Measurements from ENCODE around the gene GCNT3. TPM values are rescaled to one million over a fixed set of nuclear protein-coding genes. Genes with fewer than 3 reads are reported as not detected.
A peak's percentile ranks its signal among the peaks of the same experiment; 100 is the strongest.
"Not testable (repeated sequence)": the region's sequence is repeated elsewhere in the genome, so short reads cannot be mapped to it uniquely, and the experiment has no call there.

GCNT3 gene
- polyA plus RNA-seq, 1 experiment = 0.29 TPM

DNA sequence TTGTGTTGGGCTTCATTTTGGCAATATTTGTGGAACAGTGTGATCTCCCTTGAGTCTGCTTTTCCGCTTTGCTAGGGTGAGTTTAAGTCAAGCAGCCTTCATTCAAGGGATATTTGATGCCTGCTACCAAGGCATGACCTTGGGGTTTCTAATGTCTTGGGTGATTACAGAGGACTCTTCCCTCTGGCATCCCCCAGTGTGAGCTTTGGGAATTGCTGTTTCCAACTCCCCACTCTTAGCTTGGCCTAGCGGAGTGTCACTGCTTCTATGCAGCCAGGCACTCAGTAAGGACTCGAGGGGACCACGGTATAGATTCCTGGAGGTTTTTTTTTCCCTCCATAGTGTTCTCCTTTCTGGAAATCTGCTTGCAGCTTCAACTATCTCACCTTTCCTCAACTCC lies 21.1 kb downstream of the GCNT3 start:
- TF ChIP-seq, protein P1, sequence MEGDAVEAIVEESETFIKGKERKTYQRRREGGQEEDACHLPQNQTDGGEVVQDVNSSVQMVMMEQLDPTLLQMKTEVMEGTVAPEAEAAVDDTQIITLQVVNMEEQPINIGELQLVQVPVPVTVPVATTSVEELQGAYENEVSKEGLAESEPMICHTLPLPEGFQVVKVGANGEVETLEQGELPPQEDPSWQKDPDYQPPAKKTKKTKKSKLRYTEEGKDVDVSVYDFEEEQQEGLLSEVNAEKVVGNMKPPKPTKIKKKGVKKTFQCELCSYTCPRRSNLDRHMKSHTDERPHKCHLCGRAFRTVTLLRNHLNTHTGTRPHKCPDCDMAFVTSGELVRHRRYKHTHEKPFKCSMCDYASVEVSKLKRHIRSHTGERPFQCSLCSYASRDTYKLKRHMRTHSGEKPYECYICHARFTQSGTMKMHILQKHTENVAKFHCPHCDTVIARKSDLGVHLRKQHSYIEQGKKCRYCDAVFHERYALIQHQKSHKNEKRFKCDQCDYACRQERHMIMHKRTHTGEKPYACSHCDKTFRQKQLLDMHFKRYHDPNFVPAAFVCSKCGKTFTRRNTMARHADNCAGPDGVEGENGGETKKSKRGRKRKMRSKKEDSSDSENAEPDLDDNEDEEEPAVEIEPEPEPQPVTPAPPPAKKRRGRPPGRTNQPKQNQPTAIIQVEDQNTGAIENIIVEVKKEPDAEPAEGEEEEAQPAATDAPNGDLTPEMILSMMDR (IDR thresholded peaks at IDR 0.05; ENCODE audit: low read depth, low read length) = peak; percentile 50
- ChIA-PET CTCF (interaction anchor here (0.5 to 4.6 kb wide), 5 partner anchors 12 to 204 kb away, joined by 3 to 25 read pairs (median 3); no protein-coding TSS in a partner anchor), POLR2A (interaction anchor here (0.7 kb wide), 1 partner anchor 653 kb away, joined by 3 read pairs; no protein-coding TSS in a partner anchor)
- Histone ChIP-seq H3K9me3 (ENCODE audit: control insufficient read depth, insufficient read depth, low read length) (no peaks in the 10 kb centered on the region), H3K27me3 (ENCODE audit: control insufficient read depth, insufficient read depth, low read length) (no peaks in the 10 kb centered on the region), H3K27ac (ENCODE audit: low read depth, low read length) (no peak overlapping the region), H3K4me3 (ENCODE audit: low read depth, low read length) (no peak overlapping the region)
- DNase-seq (ENCODE audit: low read depth, low spot score) = no peak

- no peaks in the 10 kb centered on the region for H3K9me3 ChIP-seq (ENCODE audit: control insufficient read depth, insufficient read depth, low read length)
- H3K27me3 ChIP-seq (ENCODE audit: control insufficient read depth, insufficient read depth, low read length) = no peaks in the 10 kb centered on the region
- ChIA-PET POLR2A (no interaction called here), CTCF (interaction anchor here (0.7 kb wide), 1 partner anchor 107 kb away, joined by 5 read pairs; no protein-coding TSS in a partner anchor)
- no peak overlapping the region for H3K27ac ChIP-seq (ENCODE audit: low read depth, low read length)
- no peak overlapping the region for H3K4me3 ChIP-seq (ENCODE audit: low read depth, low read length)
- DNase-seq (ENCODE audit: low read depth, low spot score) = no peak
- TF ChIP-seq, protein P1 (IDR thresholded peaks at IDR 0.05; ENCODE audit: low read depth, low read length) = no peak
Observed at GRCh38 chr15:59636184-59636583, 24.6 kb downstream of the GCNT3 start.

DNA sequence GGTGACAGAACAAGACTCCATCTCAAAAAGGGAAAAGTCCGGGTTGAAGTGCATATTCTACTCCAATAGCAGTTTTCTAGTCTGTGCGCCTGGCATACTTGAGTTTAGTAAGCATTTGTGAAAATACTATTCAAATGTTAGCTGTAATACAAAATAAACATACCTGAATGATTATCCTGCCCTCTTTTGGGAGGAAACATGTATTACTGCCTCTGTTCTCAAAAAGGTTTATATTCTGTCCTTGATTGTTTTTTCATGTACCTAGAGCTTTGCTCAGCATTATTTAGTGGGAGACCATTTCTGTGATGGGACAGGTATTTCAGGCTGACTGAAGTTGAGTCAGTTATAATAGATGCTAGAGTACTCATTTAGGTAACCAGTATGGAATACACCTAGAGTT lies 25.9 kb downstream of the GCNT3 start:
- H3K27ac ChIP-seq (ENCODE audit: low read depth, low read length); H3K4me3 ChIP-seq (ENCODE audit: low read depth, low read length); H3K9me3 ChIP-seq (ENCODE audit: control insufficient read depth, insufficient read depth, low read length); DNase-seq (ENCODE audit: low read depth, low spot score); POLR2A ChIA-PET; H3K27me3 ChIP-seq (ENCODE audit: control insufficient read depth, insufficient read depth, low read length): not testable (repeated sequence)
- CTCF ChIA-PET = interaction anchor here (0.8 kb wide), 1 partner anchor 109 kb away, joined by 3 read pairs; no protein-coding TSS in a partner anchor

DNA sequence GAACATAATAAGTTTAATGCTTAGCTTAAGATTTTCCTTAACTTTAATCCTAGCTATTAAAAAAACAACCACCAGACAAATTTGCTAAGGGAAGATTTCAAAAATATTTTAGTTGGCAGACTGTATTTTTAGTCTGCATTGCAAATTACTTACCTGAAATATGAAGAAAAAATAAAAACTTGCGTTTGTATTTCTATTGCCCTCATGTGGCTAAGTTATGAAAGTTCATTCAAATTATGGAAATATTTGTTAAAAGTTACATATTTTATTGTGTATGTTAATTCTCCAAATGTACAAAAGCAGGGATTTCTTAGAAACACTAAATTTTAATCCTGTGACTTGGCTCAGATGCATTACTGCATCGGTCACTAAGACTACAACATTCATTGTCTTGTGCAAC lies 30.8 kb downstream of the GCNT3 start:
- no peak overlapping the region for H3K4me3 ChIP-seq (ENCODE audit: low read depth, low read length)
- ChIA-PET CTCF (interaction anchor here (0.9 to 4.8 kb wide), 5 partner anchors 9 to 113 kb away, joined by 4 to 26 read pairs (median 6); no protein-coding TSS in a partner anchor), POLR2A (no interaction called here)
- H3K9me3 ChIP-seq (ENCODE audit: control insufficient read depth, insufficient read depth, low read length) = no peaks in the 10 kb centered on the region
- DNase-seq (ENCODE audit: low read depth, low spot score) = no peak
- no peak overlapping the region for H3K27ac ChIP-seq (ENCODE audit: low read depth, low read length)
- TF ChIP-seq, protein P1 (IDR thresholded peaks at IDR 0.05; ENCODE audit: low read depth, low read length) = no peak
- no peaks in the 10 kb centered on the region for H3K27me3 ChIP-seq (ENCODE audit: control insufficient read depth, insufficient read depth, low read length)

GRCh38 chr15:59644756-59645155 lies 33.2 kb downstream of the GCNT3 start:
- DNase-seq (ENCODE audit: low read depth, low spot score) = no peak
- ChIA-PET CTCF (interaction anchor here (1.0 to 2.6 kb wide), 3 partner anchors 12 to 116 kb away, joined by 3 to 13 read pairs (median 8); no protein-coding TSS in a partner anchor), POLR2A (interaction anchor here (0.6 kb wide), 1 partner anchor 13 kb away, joined by 3 read pairs; the partner anchor contains the start of gene GTF2A2)
- TF ChIP-seq, protein P1 (IDR thresholded peaks at IDR 0.05; ENCODE audit: low read depth, low read length) = no peak
- Histone ChIP-seq H3K4me3 (ENCODE audit: low read depth, low read length) (no peak overlapping the region), H3K27me3 (ENCODE audit: control insufficient read depth, insufficient read depth, low read length) (no peaks in the 10 kb centered on the region), H3K27ac (ENCODE audit: low read depth, low read length) (no peak overlapping the region), H3K9me3 (ENCODE audit: control insufficient read depth, insufficient read depth, low read length) (no peaks in the 10 kb centered on the region)

DNA sequence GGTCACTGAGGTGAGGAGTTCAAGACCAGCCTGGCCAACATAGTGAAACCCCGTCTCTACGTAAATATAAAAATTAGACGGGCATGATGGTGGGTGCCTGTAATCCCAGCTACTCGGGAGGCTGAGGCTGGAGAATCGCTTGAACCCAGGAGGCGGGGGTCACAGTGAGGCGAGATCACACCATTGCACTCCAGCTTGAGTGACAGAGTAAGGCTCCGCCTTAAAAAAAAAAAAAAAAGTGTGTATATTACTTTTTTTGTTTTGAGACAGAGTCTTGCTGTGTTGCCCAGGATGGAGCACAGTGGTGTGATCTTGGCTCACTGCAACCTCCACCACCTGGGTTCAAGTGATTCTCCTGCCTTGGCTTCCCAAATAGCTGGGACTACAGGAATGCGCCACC lies 34.2 kb downstream of the GCNT3 start:
- POLR2A ChIA-PET = interaction anchor here (1.3 kb wide), 1 partner anchor 12 kb away, joined by 5 read pairs; the partner anchor contains the start of gene GTF2A2

More for the DNA sequence above, 34.2 kb downstream of the GCNT3 start:
- H3K4me3 ChIP-seq (ENCODE audit: low read depth, low read length); DNase-seq (ENCODE audit: low read depth, low spot score); H3K9me3 ChIP-seq (ENCODE audit: control insufficient read depth, insufficient read depth, low read length); H3K27ac ChIP-seq (ENCODE audit: low read depth, low read length); H3K27me3 ChIP-seq (ENCODE audit: control insufficient read depth, insufficient read depth, low read length): not testable (repeated sequence)
- CTCF ChIA-PET = interaction anchor here (2.6 kb wide), 1 partner anchor 113 kb away, joined by 13 read pairs; no protein-coding TSS in a partner anchor
